T-helper 1 cell treated with Interleukin-12 subunit alpha and Interleukin-12 subunit beta and Interleukin-4 antibody, amounts not matched to agents 30 μg/mL and 1 μg/mL, for 36 hours (primary cell): ENCODE data around the gene ORM1.

Experiments used
- H3K27ac Mint-ChIP-seq: one replicate; pipeline ENCODE4 v1.8.0; 2021; ENCODE audit warnings: mild to moderate bottlenecking, mixed read lengths
- H3K27me3 Mint-ChIP-seq: one replicate; pipeline ENCODE4 v1.8.0; 2021; ENCODE audit warnings: low read depth, mixed read lengths
- H3K36me3 Mint-ChIP-seq: one replicate; pipeline ENCODE4 v1.8.0; 2021; ENCODE audit warnings: low read depth, mixed read lengths
- H3K4me1 Mint-ChIP-seq: one replicate; pipeline ENCODE4 v1.8.0; 2021; ENCODE audit warnings: low read depth, mixed read lengths
- H3K4me3 Mint-ChIP-seq: one replicate; pipeline ENCODE4 v1.8.0; 2021; ENCODE audit warnings: mild to moderate bottlenecking, moderate library complexity, mixed read lengths
- H3K9me3 Mint-ChIP-seq: one replicate; pipeline ENCODE4 v1.8.0; 2021; ENCODE audit warnings: mixed read lengths

The ORM1 gene

DNA sequence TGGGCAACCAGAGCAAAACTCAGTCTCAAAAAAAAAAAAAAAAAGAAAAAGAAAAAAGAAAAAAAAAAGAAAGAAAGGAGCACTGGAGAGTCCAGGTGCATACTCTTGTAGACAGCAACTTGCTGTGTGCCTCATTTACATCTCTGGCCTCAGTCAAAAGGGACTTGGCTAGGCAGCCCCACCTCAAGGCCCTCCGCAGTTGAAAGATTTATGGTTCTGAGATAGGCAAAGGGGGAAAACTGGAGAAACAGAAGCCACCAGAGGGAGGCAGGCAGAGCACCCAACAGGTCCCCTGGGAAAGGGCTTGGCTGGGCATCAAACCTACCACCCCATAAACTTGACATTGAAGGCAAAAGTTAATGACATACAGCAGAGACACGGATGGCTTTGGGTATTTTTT lies 12.8 kb downstream of the ORM1 start:
- Mint-ChIP-seq H3K36me3 (peaks cover 52% of the 10 kb centered on the region), H3K27me3 (no peaks in the 10 kb centered on the region), H3K27ac (no peak overlapping the region), H3K4me3 (no peak overlapping the region), H3K4me1 (peaks cover 16% of the 10 kb centered on the region), H3K9me3 (peaks cover 5% of the 10 kb centered on the region)

GRCh38 chr9:114336157-114336556 lies 13.3 kb downstream of the ORM1 start:
- Mint-ChIP-seq H3K27me3 (no peaks in the 10 kb centered on the region), H3K9me3 (peaks cover 5% of the 10 kb centered on the region), H3K27ac (no peak overlapping the region), H3K4me3 (no peak overlapping the region), H3K4me1 (peaks cover 16% of the 10 kb centered on the region), H3K36me3 (peaks cover 56% of the 10 kb centered on the region)

- Mint-ChIP-seq H3K27ac (no peak overlapping the region), H3K36me3 (peaks cover 63% of the 10 kb centered on the region), H3K4me3 (no peak overlapping the region), H3K27me3 (no peaks in the 10 kb centered on the region), H3K9me3 (peaks cover 5% of the 10 kb centered on the region), H3K4me1 (peaks cover 20% of the 10 kb centered on the region)
Measured at GRCh38 chr9:114336699-114337395, 13.9 kb downstream of the ORM1 start.

- Mint-ChIP-seq H3K27me3 (no peaks in the 10 kb centered on the region), H3K36me3 (peaks cover 73% of the 10 kb centered on the region), H3K9me3 (peaks cover 5% of the 10 kb centered on the region), H3K4me3 (no peak overlapping the region), H3K27ac (peak overlapping the region; percentile 55), H3K4me1 (peaks cover 20% of the 10 kb centered on the region)
Measured at GRCh38 chr9:114338187-114338586, 15.3 kb downstream of the ORM1 start.

DNA sequence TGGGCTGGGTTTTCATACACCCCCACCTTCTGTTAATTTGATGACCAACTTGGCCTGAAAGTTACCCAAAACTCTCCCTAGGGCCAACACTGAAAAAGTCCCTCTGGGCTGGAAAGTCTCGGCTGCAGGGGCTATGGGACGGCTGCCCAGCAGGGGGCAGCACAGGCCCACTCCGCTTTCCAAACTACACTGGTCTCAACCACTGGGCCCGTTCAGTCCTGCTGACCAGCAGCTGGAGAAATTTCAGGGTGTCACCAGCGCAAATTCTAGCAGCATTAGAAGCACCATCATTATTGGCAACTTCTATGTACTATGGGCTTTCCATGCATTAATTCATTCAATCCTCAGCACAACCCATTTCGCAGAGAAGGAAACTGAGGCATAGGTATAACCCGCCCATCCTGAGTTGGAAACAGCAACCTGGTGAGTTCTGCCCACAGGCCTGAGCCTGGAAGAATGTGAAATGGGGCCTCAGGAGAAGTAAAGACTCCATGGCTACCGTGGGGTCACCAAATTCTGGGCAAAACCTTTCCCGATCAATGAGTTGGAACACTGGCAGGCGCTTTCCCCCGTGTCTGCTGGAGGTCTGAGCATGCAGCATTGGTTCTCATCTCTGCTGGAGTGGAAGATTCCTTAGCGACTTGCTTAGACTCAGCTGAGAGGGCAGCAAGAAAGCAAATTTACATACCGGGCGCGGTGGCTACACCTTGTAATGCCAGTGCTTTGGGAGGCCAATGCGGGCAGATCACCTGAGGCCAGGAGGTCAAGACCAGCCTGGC lies 16.4 kb downstream of the ORM1 start:
- H3K9me3 Mint-ChIP-seq, result peaks cover 5% of the 10 kb centered on the region
- H3K27me3 Mint-ChIP-seq, result no peaks in the 10 kb centered on the region
- H3K4me3 Mint-ChIP-seq, result no peak overlapping the region
- peaks cover 81% of the 10 kb centered on the region for H3K36me3 Mint-ChIP-seq
- no peak overlapping the region for H3K27ac Mint-ChIP-seq
- peaks cover 23% of the 10 kb centered on the region for H3K4me1 Mint-ChIP-seq

GRCh38 chr9:114341152-114341830 lies 18.4 kb downstream of the ORM1 start:
- Mint-ChIP-seq H3K36me3 (peaks cover 83% of the 10 kb centered on the region), H3K4me1 (peaks cover 26% of the 10 kb centered on the region), H3K27me3 (no peaks in the 10 kb centered on the region), H3K4me3 (no peak overlapping the region), H3K9me3 (no peaks in the 10 kb centered on the region), H3K27ac (peak overlapping the region; percentile 42)

DNA sequence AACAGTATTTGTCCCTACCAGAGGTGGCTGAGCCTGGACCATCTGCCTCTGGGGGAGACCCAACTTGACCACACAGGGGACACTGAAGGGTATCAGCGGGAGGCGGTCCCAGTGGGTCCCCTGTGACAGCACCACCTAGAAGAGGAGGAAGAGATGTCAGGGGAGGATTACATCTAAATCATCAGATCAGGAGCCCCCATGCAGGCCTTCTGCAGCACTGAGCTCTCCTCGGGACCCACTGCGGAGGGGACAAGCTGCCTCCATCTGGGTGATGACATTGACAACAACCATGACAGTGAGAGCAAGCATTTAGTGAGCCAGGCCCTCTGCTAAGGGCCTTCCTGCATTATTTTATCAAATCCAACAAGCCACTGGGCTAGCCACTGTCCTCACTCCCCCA lies 19.1 kb downstream of the ORM1 start:
- Mint-ChIP-seq H3K9me3 (no peaks in the 10 kb centered on the region), H3K27ac (peak overlapping the region; percentile 26), H3K4me3 (no peak overlapping the region), H3K27me3 (no peaks in the 10 kb centered on the region), H3K4me1 (peaks cover 26% of the 10 kb centered on the region), H3K36me3 (peaks cover 83% of the 10 kb centered on the region)

GRCh38 chr9:114342755-114343440 lies 20.0 kb downstream of the ORM1 start:
- Mint-ChIP-seq H3K9me3 (no peaks in the 10 kb centered on the region), H3K27me3 (no peaks in the 10 kb centered on the region), H3K27ac (no peak overlapping the region), H3K36me3 (peaks cover 83% of the 10 kb centered on the region), H3K4me3 (no peak overlapping the region), H3K4me1 (peaks cover 26% of the 10 kb centered on the region)

- H3K9me3 Mint-ChIP-seq, result no peaks in the 10 kb centered on the region
- no peaks in the 10 kb centered on the region for H3K27me3 Mint-ChIP-seq
- peaks cover 30% of the 10 kb centered on the region for H3K4me1 Mint-ChIP-seq
- H3K36me3 Mint-ChIP-seq, result peaks cover 85% of the 10 kb centered on the region
- no peak overlapping the region for H3K27ac Mint-ChIP-seq
- no peak overlapping the region for H3K4me3 Mint-ChIP-seq
Measured at GRCh38 chr9:114343471-114344187, 20.7 kb downstream of the ORM1 start.

DNA sequence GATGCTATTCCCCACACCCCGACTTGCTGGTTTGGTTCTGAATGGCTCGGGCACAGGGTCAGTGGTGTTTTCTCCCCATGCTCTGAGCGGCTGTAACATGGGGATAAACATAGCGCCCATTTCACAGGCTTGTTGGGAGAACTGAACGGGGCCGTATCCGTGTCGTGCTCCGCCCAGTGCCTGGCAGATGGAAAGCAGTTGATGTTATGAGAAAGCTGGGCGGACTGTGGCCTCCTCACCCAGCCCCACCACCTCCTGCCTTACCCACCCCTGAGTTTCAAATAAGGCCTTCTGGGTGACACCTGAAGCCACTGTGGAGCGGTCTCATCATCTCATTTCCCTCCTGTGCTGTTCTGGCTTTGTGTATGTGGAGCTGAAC lies 21.3 kb downstream of the ORM1 start:
- Mint-ChIP-seq H3K4me1 (peaks cover 31% of the 10 kb centered on the region), H3K4me3 (no peak overlapping the region), H3K9me3 (no peaks in the 10 kb centered on the region), H3K27me3 (no peaks in the 10 kb centered on the region), H3K27ac (no peak overlapping the region), H3K36me3 (peaks cover 85% of the 10 kb centered on the region)

- Mint-ChIP-seq H3K36me3 (peaks cover 85% of the 10 kb centered on the region), H3K9me3 (no peaks in the 10 kb centered on the region), H3K27me3 (no peaks in the 10 kb centered on the region), H3K27ac (no peak overlapping the region), H3K4me3 (no peak overlapping the region), H3K4me1 (peaks cover 32% of the 10 kb centered on the region)
Measured at GRCh38 chr9:114344692-114345091, 21.8 kb downstream of the ORM1 start.

DNA sequence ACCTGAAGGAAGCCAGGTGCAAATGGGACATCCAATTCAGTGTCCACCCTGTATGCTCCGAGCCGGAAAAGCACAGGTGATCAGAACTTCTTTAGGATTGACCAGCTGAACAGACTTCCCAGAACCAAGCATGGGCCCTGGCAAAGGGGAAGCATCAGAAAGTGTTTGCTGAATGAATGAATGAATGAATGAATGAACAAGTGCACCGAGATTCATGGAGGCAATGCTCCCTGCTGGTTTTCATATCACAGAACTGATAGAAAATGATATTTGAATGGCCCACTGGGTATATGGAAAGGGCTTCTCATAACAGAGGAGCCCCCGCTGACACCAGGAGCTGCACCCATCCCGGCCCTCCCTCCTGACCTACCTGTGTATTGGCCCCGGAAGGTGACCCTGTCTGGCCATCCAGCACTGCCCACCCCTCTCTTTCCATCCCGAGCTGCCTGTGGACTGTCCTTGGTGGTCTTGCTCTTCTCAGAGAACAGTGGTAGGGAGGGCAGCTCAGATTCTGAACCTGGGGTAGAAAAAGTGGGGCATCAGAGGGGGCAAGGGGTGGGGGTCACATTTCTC lies 22.7 kb downstream of the ORM1 start:
- Mint-ChIP-seq H3K36me3 (peaks cover 87% of the 10 kb centered on the region), H3K9me3 (no peaks in the 10 kb centered on the region), H3K27ac (no peak overlapping the region), H3K4me1 (peaks cover 40% of the 10 kb centered on the region), H3K4me3 (no peak overlapping the region), H3K27me3 (no peaks in the 10 kb centered on the region)

GRCh38 chr9:114346146-114346545 lies 23.2 kb downstream of the ORM1 start:
- peaks cover 85% of the 10 kb centered on the region for H3K36me3 Mint-ChIP-seq
- H3K4me1 Mint-ChIP-seq, result peaks cover 42% of the 10 kb centered on the region
- H3K27me3 Mint-ChIP-seq, result no peaks in the 10 kb centered on the region

GRCh38 chr9:114347675-114348074 lies 24.8 kb downstream of the ORM1 start:
- Mint-ChIP-seq H3K9me3 (no peaks in the 10 kb centered on the region), H3K27me3 (no peaks in the 10 kb centered on the region), H3K4me3 (no peak overlapping the region), H3K27ac (peak overlapping the region; percentile 41), H3K36me3 (peaks cover 80% of the 10 kb centered on the region), H3K4me1 (peaks cover 39% of the 10 kb centered on the region)

More at GRCh38 chr9:114346146-114346545, 23.2 kb downstream of the ORM1 start:
- Mint-ChIP-seq H3K9me3 (no peaks in the 10 kb centered on the region), H3K27ac (no peak overlapping the region), H3K4me3 (no peak overlapping the region)
